CD4-positive, alpha-beta T cell treated with Interferon alpha-2 for 1 hour (primary cell): ENCODE measurements around the gene SERPINA1.
"Not testable (repeated sequence)": the region's sequence is repeated elsewhere in the genome, so short reads cannot be mapped to it uniquely, and the experiment has no call there.

Source experiments
- DNase-seq, 2 donors: peaks; one replicate each; pipeline ENCODE4 v3.0.0-alpha.2; 2020 to 2022

Gene SERPINA1

DNA sequence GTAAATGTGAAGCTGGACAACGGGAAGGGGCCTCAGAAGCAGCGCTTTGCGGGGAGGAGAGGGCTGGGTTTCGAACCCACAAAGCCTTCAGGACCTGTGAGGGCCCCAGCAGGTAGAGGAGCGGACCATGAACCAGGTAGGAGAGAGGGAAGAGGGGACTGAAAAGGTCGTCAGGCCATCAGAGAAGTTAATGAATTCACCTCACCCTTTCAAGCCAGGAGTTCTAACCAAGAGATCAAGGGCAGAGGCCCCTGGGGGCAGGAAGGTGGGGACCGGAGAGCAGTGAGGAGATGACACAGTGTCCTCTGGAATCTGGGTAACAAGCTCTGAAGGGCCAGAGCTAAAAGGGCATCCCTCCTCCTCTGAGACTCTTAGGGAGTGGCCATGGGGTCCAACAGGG, 19.4 kb downstream of the SERPINA1 start:
- no peak for DNase-seq

DNA sequence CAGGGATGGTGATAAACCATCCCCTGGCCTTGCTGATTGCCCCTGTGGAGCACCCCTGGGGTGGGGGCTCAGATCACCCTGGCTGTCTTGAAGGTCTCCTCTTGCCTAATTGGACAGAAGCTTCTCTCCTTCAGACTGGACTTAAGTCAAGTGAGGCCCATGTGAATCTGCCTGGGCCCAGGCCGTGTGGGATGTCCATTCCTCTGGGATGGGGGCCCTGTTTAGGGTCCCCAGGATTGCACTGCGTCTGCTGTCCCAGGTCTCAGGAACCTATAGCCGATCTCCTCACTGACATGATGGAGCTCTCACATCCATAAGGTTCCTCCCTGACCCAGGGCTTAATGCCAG, 20.2 kb downstream of the SERPINA1 start:
- no peak for DNase-seq

DNA sequence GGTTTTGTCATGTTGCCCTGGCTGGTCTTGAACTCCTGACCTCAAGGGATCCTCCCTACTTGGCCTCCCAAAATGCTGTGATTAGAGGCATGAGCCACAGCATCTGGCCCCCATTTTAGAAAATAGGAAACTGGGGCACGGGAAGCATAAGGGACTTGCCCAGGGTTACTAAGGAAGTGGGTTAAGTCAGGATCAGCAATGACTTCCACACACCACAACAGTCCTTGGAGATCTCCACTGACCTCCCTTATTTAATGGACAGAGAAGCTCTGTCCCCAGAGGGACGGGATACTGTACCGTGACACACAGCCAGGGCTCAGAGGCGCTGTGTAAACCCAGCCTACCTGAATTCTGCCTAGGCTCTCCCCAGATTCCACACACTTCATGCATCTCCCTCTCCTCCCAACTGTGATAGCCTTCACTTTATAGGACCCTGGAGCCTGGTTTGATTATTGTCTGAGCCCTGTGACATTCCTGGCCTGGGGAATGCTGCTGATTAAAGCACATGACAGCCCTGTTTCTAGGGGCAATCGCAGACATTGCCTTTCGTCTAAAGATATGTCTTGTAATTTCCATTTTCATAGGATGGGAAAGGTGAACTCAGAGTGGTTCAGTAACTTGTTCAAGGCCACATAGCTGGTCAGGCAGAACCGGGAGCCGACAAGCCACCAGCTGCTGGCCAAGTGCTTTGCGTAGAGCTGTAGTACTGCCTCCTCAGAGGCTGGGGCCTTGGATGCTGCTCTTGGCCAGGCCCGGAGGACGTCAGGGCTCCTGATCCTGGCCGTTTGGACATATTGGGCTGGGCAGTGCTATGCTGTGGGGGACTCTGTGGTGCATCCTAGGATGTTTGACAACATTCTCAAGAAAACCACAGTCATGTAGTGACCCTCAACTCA, 20.8 kb downstream of the SERPINA1 start:
- DNase-seq: peak in 1 of 2 donors; percentile 25

DNA sequence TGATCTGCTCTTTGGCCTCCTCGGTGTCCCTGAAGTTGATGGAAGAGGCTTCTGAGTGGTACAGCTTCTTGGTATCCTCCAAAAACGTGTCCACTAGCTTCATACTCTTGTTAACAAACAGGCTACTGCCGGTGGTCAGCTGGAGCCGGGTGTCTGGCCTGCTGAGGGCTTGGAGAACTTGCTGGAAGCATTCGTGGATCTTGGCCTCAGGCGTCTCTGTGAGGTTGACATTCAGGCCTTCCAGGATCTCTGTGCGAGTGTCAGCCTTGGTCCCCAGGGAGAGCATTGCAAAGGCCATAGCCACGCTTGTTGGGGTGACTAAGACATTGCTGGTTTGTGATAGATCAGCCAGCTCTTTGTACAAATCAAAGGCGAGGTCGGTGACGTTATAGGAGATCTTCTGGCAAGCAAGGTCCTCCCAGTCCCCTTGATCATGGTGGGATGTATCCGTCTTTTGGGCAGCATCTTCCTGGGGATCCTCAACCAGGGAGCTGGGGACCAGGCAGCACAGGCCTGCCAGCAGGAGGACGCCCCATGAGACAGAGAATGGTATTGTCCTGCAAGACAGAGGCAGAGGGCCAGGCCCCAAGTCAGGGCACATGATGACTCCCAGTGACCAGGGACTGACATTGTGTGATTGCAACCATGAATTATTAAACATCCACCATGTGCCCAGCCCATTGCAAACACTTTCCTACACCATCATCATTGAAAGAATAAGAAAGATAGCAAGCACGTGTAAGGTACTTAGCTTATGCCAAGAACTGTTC, 22.1 kb downstream of the SERPINA1 start, which contains the start of gene SERPINA2:
Gene SERPINA2, minus strand, starts transcription at position 553 of the 770 bp plus-strand sequence.
- DNase-seq: no peak

DNA sequence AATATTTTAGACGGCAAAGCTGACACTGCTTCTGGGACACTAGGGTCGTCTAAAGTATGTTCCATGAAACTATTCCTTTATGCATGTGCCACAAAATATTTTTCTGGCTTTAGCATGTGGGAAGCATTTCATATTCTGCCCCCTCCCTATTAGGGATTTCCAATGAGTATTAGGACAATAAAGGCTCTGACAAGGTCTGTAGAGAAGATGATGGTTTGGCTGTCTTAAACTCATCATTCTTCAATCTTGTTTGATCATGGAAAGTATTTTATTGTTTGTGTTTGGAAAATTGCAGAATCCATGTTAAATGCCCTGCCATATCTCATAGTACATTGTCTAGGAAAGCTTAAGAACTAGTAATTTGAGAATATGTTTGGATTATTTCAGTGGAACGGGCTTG, 22.8 kb downstream of the SERPINA1 start:
- no peak for DNase-seq

DNA sequence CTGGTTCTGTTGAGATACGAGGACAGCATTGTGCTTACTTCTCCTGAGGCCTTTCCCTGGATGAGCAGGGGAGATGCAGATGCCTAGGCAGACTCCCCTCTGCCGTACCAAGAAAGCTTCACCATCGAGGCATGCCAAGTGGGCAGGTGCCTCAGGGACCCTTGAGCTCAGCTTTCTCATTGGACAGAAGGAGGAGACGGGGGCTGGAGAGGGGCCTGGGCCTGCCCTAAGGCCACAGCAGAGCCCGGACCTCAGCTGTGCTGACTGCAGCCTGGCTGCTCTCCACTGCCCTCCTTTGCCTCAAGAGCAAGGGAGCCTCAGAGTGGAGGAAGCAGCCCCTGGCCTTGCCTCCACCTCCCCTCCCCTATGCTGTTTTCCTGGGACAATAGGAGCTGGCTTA, 23.4 kb downstream of the SERPINA1 start:
- DNase-seq: no peak

DNA sequence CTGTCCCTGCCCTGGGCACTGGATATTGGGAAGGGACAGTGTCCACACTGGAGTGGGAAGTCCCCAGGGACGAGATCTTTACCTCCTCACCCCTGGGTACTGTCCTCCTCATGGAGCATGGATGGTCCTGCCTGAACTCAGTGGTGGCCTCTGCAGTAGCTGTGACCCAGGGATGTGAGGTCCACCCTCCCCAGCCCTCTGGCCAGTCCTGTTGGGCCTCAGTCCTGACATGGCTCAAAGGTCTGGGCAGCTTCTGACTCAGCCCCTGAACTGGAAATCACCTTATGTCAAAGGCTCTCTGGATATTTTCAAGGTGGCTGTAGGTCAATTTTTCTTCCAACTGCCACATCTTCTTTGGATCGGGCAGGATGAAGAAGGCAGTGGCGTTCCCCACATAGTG, 24.4 kb downstream of the SERPINA1 start:
- no peak for DNase-seq

DNA sequence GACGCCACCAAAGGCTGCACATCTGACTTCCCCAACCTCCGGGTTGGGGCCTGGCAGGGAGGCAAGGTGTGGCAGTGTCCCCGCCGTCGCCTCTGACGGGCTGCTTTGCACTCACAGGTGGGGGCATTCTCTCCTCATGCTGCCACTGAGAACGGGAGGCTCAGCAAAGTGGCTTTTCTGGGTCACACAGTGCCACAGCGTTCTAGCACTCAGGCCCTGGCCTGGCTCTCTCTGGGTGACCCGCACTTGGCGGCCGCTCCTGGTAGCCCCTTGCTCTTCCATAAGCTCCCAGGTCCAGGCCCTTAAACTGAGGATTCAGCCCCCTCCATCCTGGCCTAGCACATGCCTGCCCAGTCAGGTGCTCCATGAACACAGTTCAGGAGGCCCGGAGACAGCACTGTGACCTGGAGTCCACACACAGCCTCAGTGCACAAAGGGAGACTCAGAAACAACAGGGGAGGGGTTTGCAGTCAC, 25.2 kb downstream of the SERPINA1 start:
- no peak for DNase-seq

DNA sequence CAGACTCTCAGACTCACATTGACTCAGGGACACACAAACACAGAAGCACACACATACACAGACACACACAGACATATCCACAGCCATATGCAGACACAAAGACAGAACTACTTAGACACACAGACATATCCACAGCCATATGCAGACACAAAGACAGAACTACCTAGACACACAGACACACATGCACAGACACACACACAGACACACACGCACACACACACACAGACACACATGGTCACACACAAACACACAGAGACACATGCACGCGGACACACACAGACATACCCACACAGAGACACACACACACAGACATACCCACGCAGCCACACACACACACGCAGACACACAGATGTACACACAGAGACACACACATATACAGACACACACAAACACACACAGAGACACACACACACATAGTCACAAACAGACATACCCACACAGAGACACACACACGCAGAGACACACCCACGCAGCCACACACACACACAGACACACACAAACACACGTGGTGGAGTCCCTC, 25.7 kb downstream of the SERPINA1 start:
- DNase-seq: no peak

DNA sequence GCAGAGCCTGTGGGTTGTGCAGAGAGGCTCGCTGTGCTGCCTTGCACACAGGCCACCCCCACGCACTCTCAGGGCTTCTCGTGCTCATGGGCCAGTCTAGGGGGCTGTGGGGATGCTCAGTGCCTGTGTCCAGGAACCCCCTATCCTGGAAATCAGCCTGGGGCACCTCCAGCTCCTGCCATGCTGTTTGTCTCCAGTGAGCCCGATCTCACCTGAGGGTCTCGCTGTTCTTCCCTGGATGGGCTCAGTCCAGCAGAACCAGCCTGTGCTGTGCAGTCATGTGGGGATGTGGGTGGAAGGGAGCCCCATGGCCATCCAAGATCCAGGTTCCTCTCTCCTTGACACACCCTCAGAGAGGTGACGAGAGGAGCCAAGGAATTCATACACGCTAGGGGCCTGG, 26.7 kb downstream of the SERPINA1 start:
- no peak for DNase-seq

DNA sequence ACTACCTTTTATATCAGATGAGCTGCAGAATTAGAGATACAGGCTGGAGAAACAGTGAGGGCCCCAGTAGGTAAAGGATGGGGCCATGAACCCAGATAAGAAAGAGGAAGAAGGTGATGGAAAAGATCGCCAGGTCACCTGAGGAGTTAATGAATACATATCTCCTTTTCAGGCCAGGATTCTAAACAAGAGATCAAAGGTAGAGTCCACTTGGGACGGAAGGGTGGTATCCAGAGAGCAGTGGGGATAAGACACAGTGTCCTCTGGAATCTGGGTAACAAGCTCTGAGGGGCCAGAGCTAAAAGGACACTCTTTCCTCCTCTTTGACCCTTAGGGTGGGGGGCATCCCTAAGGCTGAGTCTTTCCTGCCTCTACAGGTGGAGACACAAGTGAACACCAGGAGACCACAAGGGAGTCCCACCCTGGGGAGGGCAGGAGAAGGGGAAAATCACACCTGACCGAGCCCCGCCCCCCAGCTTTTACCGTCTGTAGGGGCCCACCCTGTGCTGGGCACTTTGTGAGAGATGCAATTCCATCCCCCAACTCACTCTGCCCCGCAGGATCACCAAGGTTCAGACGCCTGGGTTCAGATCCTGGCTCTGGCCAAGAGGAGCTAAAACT, 27.3 kb downstream of the SERPINA1 start:
- DNase-seq: no peak

DNA sequence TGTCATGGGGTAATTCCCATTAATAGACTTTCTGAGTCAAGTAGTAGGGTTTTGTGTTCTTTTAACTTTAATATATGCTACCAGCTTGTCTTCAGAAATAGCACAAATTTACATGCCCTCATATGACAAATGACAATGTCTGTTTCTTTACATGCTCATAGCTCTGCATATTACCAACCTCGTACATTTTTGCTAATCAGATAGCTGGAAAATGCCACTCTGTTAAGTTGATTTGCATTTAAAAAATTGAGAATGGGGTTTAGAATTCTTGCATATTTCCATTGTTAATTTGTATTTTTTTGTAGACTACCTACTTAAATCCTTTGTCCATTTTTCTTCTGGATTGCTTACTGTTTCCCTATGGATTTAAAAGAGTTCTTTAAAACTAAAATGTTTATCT, 31.2 kb downstream of the SERPINA1 start:
- no peak for DNase-seq

DNA sequence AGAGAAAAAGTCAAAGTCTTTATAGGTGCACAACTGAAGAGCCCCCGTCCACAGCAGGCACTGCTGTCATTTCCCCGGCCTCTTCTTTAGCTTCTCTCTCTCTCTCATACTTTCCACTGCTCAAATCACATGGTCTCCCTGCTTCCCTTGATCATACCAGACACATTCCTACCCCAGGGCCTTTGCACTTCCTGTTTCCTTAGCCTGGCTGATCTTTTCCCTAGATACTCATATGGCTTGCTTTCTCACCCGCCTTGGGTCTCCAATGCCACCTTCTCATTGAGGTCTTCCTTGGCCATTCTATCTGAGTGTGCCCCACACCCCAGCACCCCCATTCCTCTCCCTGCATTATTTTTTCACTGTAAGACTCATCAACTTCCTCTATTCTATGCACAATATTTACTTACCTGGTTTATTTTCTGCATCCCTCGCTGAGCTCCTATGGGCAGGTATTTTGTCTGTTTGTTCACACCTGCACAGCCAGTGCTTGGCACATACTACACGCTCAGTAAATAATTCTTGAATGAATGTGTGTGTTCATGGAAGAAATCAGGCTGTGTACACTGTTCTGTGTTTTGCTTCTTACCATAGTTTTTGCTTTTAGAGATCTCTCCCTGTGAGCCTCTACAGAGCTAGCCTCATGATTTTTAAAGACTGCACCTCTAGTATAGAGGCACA, 31.9 kb downstream of the SERPINA1 start:
- no peak for DNase-seq

DNA sequence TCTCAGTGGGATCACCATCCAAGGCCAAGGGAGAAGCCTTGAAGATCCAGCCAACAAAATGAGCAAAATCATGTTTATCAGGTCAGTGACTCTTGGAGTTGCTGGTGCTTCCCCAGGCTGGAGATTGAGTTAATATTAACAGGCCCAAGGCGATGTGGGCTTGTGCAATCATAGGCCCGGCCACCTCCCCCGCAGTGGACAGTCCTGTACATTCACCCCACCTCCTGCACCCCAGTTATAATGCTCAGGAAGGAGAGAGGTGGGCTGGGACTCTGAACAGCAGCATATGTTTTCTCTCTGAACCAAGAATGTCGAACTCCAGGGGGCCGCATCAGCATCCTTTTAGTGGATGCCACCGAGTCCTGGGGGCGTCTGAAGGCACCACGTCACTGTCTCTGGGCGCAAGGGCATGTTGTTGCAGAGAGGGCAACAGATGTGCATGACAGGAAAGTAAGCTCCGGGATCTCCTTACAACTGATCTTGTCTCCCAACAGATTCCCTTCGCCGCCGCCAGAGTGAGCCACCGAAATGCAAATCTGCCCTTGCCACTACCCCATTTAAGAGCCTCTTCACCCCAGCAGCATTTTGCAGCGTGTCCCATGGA, 33.1 kb downstream of the SERPINA1 start:
- peak in 1 of 2 donors; percentile 28 for DNase-seq

DNA sequence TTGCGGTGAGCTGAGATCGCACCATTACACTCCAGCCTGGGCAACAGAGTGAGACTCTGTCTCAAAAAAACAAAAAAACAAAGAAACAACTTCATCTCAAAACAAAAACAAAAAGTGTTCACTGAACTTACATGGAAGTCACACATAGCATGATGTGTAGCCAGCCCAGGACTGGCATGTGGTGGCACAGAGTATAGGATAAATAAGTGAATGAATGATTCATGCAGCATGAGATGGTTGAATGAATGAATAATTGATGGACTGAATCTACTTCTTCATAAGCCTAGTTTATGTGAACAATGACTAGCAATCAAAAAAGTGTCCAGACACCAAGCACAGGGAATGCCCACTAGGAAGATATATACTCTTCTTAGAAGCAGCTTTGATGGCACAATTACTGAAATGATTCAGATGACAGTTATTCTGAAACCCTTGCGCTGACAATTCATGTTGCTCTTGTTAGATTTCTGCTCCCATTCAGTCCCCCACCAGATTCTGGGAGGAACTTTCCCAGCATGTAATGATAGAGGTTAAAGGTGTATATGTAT, 33.7 kb downstream of the SERPINA1 start:
- no peak for DNase-seq

DNA sequence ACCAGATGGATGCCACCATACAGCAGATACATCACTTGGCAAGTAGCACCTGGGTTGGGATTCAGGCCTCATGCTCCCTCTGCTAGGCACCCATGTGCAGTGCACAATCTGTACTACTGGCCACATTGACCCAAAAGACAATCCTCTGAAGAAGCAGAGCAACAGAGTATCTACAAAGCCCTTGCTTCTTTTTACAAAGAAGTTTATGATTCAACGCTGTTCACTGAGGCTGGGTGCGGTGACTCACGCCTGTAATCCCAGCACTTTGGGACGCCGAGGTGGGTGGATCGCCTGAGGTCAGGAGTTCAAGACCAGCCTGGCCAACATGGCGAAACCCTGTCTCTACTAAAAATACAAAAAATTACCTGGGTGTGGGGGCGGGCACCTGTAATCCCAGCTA, 34.2 kb downstream of the SERPINA1 start:
- not testable (repeated sequence) for DNase-seq

DNA sequence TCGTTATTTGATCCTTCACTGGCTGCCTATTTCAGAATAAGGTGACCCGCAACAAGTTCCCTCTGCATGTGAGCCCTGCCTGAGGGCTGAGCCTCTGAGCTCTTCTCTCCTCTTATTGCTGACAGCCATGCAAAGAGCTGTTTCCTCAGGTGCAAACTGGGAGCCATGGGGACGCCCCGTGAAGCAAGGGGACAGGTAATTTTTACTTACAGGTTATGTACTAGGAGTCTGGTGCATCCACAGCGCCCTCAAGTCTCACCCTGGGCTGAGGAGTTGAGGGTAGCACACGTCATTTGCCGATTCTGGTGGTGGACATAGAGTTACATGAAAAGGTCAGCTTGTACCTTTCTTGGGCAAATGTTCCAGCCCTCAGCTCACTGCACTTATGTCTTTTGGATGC, 39.1 kb downstream of the SERPINA1 start:
- no peak for DNase-seq

DNA sequence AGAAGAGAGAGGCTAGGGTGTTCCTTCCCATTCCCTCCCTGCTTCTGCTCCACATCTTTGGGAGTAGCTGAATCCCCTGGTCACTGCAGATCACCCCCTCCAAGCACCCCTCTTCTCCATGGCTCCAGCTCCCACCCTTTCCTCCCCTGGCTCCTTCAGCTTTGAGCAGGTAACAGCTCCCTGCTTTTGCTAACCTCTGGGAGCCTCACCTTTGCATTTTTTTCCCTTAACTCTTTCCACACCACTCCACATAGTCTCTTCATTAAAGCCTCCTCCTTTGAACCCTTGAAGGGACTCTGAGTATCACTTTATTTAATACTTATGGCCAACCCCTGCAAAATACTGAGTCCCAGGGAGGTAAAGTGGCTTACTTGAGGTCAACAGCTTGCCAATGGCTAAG, 39.6 kb downstream of the SERPINA1 start:
- no peak for DNase-seq

DNA sequence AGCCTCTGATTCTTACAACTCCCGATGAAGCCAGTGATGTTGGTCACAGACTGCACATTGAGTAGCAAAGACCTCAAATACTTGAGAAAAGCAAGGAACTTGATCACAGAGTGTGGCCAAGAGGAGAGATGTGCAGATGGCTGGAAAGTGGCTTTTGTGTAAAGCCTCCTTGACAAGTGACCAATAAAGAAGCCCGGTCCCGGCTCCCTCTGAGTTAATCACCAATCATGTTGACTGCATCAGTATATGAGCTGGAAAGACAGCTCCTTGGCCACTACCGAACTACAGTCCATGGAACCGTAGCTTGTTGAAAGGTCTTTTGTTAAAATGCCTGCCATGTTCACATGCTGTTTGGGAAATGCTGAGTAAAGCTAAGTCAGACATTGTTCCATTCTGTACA, 41.6 kb downstream of the SERPINA1 start:
- no peak for DNase-seq

DNA sequence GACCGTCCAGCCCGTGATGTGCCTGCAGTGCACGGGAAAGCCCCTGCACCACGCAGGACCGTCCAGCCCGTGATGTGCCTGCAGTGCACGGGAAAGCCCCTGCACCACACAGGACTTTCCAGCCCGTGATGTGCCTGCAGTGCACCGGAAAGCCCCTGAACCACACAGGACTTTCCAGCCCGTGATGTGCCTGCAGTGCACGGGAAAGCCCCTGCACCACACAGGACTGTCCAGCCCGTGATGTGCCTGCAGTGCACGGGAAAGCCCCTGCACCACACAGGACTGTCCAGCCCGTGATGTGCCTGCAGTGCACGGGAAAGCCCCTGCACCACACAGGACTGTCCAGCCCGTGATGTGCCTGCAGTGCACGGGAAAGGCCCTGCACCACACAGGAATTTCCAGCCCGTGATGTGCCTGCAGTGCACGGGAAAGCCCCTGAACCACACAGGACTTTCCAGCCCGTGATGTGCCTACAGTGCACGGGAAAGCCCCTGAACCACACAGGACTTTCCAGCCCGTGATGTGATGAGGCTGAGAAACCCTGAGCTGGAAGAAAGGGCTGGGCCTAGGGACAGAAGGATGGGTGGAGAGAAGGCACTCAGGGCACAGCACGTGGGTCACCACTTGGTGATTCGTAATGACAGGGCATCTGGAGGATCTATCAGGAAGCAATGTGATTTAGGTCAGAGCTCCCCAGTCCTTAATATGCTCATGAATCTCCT, 42.2 kb downstream of the SERPINA1 start:
- DNase-seq: peak; percentile 42 to 65

DNA sequence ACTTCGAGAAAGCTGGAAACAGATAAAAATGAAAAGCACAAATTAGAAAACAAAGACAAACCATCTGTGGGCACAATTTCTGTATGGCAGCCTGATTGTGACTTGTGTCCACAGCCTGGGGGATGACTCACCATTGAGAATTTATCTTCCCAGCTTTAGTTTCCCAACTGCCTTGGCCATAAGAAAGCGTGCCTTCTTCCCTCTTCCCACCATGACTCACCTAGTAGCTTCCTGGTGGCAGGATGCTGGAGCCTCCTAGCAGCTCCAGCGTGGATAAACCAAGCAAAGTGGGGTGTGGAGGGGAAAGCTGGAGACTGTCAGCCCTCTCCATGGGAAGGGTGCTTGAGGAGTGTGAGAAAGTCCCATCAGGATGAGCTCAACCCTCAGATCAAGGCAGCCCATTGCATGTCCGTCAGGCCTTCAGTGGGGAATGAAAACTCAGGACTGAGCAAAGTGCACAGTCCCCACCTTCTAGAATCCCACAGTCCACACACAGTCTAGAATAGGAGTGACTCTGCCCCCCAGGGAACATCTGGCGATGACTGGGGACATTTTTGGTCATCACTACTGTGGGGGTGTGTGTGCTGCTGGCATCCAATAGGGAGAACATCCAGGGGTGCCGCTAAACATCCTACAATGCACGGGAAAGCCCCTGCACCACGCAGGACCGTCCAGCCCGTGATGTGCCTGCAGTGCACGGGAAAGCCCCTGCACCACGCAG, 42.9 kb downstream of the SERPINA1 start:
- DNase-seq: no peak
